ENCODE measurements around the gene IRF2BP1. TPM values are rescaled to one million over a fixed set of nuclear protein-coding genes. Genes with fewer than 3 reads are reported as not detected.

IRF2BP1 gene
- total and polyA plus RNA-seq, 8 donors: 13.7 to 24.7 (median 19.2) TPM

GRCh38 chr19:45881082-45881908, 4.6 kb downstream of the IRF2BP1 start:
- Histone ChIP-seq H3K36me3 (peaks cover 0 to 8% of the 10 kb centered on the region in 2 donors), H3K27ac (no peak overlapping the region), H3K9me3 (no peaks in the 10 kb centered on the region), H3K4me3 (no peak overlapping the region), H3K27me3 (peaks cover 0 to 24% of the 10 kb centered on the region in 2 donors), H3K4me1 (peaks cover 39 to 43% of the 10 kb centered on the region in 2 donors)
- intact Hi-C loops (cut with DNase I): no loop called here
- no peak for ATAC-seq
- TF ChIP-seq, protein P1, sequence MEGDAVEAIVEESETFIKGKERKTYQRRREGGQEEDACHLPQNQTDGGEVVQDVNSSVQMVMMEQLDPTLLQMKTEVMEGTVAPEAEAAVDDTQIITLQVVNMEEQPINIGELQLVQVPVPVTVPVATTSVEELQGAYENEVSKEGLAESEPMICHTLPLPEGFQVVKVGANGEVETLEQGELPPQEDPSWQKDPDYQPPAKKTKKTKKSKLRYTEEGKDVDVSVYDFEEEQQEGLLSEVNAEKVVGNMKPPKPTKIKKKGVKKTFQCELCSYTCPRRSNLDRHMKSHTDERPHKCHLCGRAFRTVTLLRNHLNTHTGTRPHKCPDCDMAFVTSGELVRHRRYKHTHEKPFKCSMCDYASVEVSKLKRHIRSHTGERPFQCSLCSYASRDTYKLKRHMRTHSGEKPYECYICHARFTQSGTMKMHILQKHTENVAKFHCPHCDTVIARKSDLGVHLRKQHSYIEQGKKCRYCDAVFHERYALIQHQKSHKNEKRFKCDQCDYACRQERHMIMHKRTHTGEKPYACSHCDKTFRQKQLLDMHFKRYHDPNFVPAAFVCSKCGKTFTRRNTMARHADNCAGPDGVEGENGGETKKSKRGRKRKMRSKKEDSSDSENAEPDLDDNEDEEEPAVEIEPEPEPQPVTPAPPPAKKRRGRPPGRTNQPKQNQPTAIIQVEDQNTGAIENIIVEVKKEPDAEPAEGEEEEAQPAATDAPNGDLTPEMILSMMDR (IDR thresholded peaks at IDR 0.05): no peak
- no peak for DNase-seq

- Histone ChIP-seq H3K27me3 (peaks cover 0 to 35% of the 10 kb centered on the region in 2 donors), H3K36me3 (peaks cover 0 to 8% of the 10 kb centered on the region in 2 donors), H3K4me1 (peaks cover 36% of the 10 kb centered on the region in 2 donors), H3K27ac (no peak overlapping the region), H3K4me3 (no peak overlapping the region), H3K9me3 (no peaks in the 10 kb centered on the region)
- intact Hi-C loops (cut with DNase I): no loop called here
- ATAC-seq: no peak
- DNase-seq: no peak
- TF ChIP-seq, protein P1 (IDR thresholded peaks at IDR 0.05): no peak
These were observed 6.0 kb downstream of the IRF2BP1 start for GRCh38 chr19:45879971-45880370.

- intact Hi-C loops (cut with DNase I): no loop called here
- peak in 1 of 4 donors; percentile 64 for DNase-seq
These were observed 6.9 kb downstream of the IRF2BP1 start for GRCh38 chr19:45879055-45879454.

GRCh38 chr19:45878043-45878794, 7.7 kb downstream of the IRF2BP1 start:
- Histone ChIP-seq H3K4me3 (no peak overlapping the region), H3K36me3 (no peaks in the 10 kb centered on the region), H3K27ac (no peak overlapping the region), H3K9me3 (no peaks in the 10 kb centered on the region), H3K4me1 (peaks cover 19 to 20% of the 10 kb centered on the region in 2 donors), H3K27me3 (peaks cover 0 to 35% of the 10 kb centered on the region in 2 donors)
- DNase-seq: peak in 1 of 4 donors; percentile 86
- ATAC-seq: peak; percentile 52
- intact Hi-C loops (cut with DNase I): no loop called here
- TF ChIP-seq, protein P1 (IDR thresholded peaks at IDR 0.05): no peak

More at GRCh38 chr19:45879055-45879454, 6.9 kb downstream of the IRF2BP1 start:
- TF ChIP-seq, protein P1 (IDR thresholded peaks at IDR 0.05): no peak
- Histone ChIP-seq H3K27me3 (peaks cover 0 to 35% of the 10 kb centered on the region in 2 donors), H3K9me3 (no peaks in the 10 kb centered on the region), H3K27ac (no peak overlapping the region), H3K4me1 (peaks cover 26 to 27% of the 10 kb centered on the region in 2 donors), H3K36me3 (peaks cover 0 to 4% of the 10 kb centered on the region in 2 donors), H3K4me3 (no peak overlapping the region)
- ATAC-seq: no peak
